Ovary (tissue), 3 donors: Measurements from ENCODE around the gene AGO1.

Experiments
- CTCF ChIP-seq, 3 donors: fragments of 450-650 bp in 2 of 3; fragments of 200-600 bp in 1 of 3; IDR thresholded peaks; one replicate each; pipeline versions ENCODE4 v1.5.1 to v1.8.0; 2016 to 2022; ENCODE audit warnings: antibody characterized with exemption in 3 of 3, mild to moderate bottlenecking in 1 of 3
- POLR2A ChIP-seq: fragments of 450-650 bp; IDR thresholded peaks from one replicate; pipeline ENCODE4 v1.6.1; 2017; ENCODE audit warnings: antibody characterized with exemption, mild to moderate bottlenecking, moderate library complexity
- donor health status: DM: no; HTN: no; CAD: no.

- no peak for TF ChIP-seq CTCF (IDR thresholded peaks at IDR 0.05)
- no peak for TF ChIP-seq POLR2A
Observed at GRCh38 chr1:35902671-35903070, 19.7 kb downstream of the AGO1 start.
